HPDE6-E6E7 (cell line): ENCODE measurements around the gene ADCY1.

ENCODE experiments used
- DNase-seq: peaks from one replicate; pipeline ENCODE4 v3.0.0; 2011; ENCODE audit warnings: missing footprints; ENCODE audit errors: extremely low spot score

The ADCY1 gene

GRCh38 chr7:45593121-45593541 is 19.0 kb downstream of the ADCY1 start:
- DNase-seq = no peak

GRCh38 chr7:45593877-45594276 is 19.7 kb downstream of the ADCY1 start:
- no peak for DNase-seq

- no peak for DNase-seq
Measured at GRCh38 chr7:45594745-45595535, 20.8 kb downstream of the ADCY1 start.

GRCh38 chr7:45595809-45596664 is 21.9 kb downstream of the ADCY1 start:
- no peak for DNase-seq

GRCh38 chr7:45596665-45597095 is 22.5 kb downstream of the ADCY1 start:
- no peak for DNase-seq

GRCh38 chr7:45597286-45597984 is 23.3 kb downstream of the ADCY1 start:
- DNase-seq = no peak

- DNase-seq = no peak
Measured at GRCh38 chr7:45598886-45599520, 24.8 kb downstream of the ADCY1 start.

GRCh38 chr7:45599851-45600706 is 25.9 kb downstream of the ADCY1 start:
- no peak for DNase-seq

GRCh38 chr7:45601094-45601493 is 26.9 kb downstream of the ADCY1 start:
- DNase-seq = no peak

- no peak for DNase-seq
Measured at GRCh38 chr7:45601816-45602540, 27.8 kb downstream of the ADCY1 start.

- no peak for DNase-seq
Measured at GRCh38 chr7:45606050-45606449, 31.9 kb downstream of the ADCY1 start.

GRCh38 chr7:45606931-45607330 is 32.8 kb downstream of the ADCY1 start:
- DNase-seq = no peak

- no peak for DNase-seq
Measured at GRCh38 chr7:45609180-45609579, 35.0 kb downstream of the ADCY1 start.

GRCh38 chr7:45610019-45610418 is 35.9 kb downstream of the ADCY1 start:
- DNase-seq = no peak

GRCh38 chr7:45610660-45611299 is 36.6 kb downstream of the ADCY1 start:
- DNase-seq = no peak

GRCh38 chr7:45617166-45617565 is 43.0 kb downstream of the ADCY1 start:
- DNase-seq = no peak

GRCh38 chr7:45622058-45622457 is 47.9 kb downstream of the ADCY1 start:
- DNase-seq = no peak

GRCh38 chr7:45623157-45623556 is 49.0 kb downstream of the ADCY1 start:
- DNase-seq = no peak

- no peak for DNase-seq
Measured at GRCh38 chr7:45623740-45624391, 49.7 kb downstream of the ADCY1 start.
